GM10266 (cell line): ENCODE data around the gene AEBP2.
A peak's percentile ranks its signal among the peaks of the same experiment; 100 is the strongest.

Source experiments
- DNase-seq: peaks from one replicate; pipeline ENCODE4 v3.0.0; 2012; ENCODE audit errors: extremely low spot score
- CTCF ChIP-seq: IDR thresholded peaks from 2 replicates; pipeline ENCODE4 v1.5.1; 2012; ENCODE audit warnings: mild to moderate bottlenecking, low read depth; ENCODE audit not compliant: control insufficient read depth, insufficient read depth; ENCODE audit errors: missing control alignments

The AEBP2 gene

GRCh38 chr12:19430988-19431387, 8.3 kb upstream of the AEBP2 start:
- DNase-seq, result no peak
- TF ChIP-seq CTCF, result no peak

GRCh38 chr12:19431407-19432308, 7.6 kb upstream of the AEBP2 start:
- DNase-seq, result peak; percentile 44
- TF ChIP-seq CTCF, result no peak

DNA sequence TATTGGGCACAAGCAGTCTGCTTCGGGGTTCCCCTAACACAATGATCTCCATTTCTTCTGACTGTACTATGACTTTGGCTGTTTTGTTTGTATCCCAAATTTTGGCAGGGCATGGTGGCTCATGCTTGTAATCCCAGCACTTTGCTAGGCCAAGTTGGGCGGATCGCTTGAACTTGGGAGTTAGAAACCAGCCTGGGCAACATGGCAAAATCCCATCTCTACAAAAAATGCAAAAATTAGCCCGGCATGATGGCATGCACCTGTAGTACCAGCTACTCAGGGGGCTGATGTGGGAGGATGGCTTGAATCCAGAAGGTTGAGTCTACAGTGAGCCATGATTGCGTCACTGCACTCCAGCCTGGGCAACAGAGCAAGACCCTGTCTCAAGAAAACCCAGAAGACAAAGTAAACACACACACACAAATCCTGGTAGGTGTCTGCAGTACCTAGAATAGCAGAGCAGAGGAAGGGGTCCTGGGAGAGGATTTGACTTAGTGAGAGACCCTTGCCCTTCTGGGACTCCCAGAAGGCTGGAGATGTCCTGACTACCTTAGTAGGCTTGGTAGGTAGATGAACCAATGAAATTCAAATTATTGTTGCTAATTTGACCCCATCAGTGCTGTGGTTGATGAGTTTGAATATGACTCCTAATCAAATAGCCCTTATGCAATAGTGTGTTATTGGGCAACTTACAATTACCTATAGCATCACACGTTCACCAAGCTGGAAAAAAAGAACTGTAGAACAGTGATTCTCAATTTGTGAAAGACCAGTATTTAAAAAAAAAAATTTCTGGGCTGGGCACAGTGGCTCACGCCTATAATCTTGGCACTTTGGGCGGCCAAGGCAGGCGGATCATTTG, 6.8 kb upstream of the AEBP2 start:
- no peak for DNase-seq
- no peak for TF ChIP-seq CTCF

GRCh38 chr12:19434538-19434937, 4.8 kb upstream of the AEBP2 start:
- TF ChIP-seq CTCF, result no peak

GRCh38 chr12:19435831-19436497, 3.3 kb upstream of the AEBP2 start:
- no peak for TF ChIP-seq CTCF
- DNase-seq, result no peak

More at GRCh38 chr12:19434538-19434937, 4.8 kb upstream of the AEBP2 start:
- DNase-seq, result peak; percentile 34

GRCh38 chr12:19436931-19437330, 2.4 kb upstream of the AEBP2 start:
- no peak for DNase-seq
- TF ChIP-seq CTCF, result no peak
